Osteocyte (in vitro differentiated cells): ENCODE results near the gene TWNK. TPM values are rescaled to one million over a fixed set of nuclear protein-coding genes. Genes with fewer than 3 reads are reported as not detected.
"Not testable (repeated sequence)": the region's sequence is repeated elsewhere in the genome, so short reads cannot be mapped to it uniquely, and the experiment has no call there.

Experiments used
- DNase-seq: peaks from one replicate; pipeline ENCODE4 v3.0.0; 2021; ENCODE audit warnings: mixed read lengths; ENCODE audit not compliant: unreplicated experiment; ENCODE audit errors: extremely low spot score
- H3K27ac Mint-ChIP-seq: one replicate; pipeline ENCODE4 v1.8.0; 2021; ENCODE audit warnings: mild to moderate bottlenecking, mixed read lengths; ENCODE audit not compliant: unreplicated experiment
- H3K27me3 Mint-ChIP-seq: one replicate; pipeline ENCODE4 v1.8.0; 2021; ENCODE audit warnings: mixed read lengths; ENCODE audit not compliant: unreplicated experiment
- H3K36me3 Mint-ChIP-seq: one replicate; pipeline ENCODE4 v1.8.0; 2021; ENCODE audit warnings: mixed read lengths; ENCODE audit not compliant: unreplicated experiment
- H3K4me1 Mint-ChIP-seq: one replicate; pipeline ENCODE4 v1.8.0; 2021; ENCODE audit warnings: mixed read lengths; ENCODE audit not compliant: unreplicated experiment
- H3K4me3 Mint-ChIP-seq: one replicate; pipeline ENCODE4 v1.8.0; 2021; ENCODE audit warnings: mild to moderate bottlenecking, moderate library complexity, mixed read lengths; ENCODE audit not compliant: unreplicated experiment
- H3K9me3 Mint-ChIP-seq: one replicate; pipeline ENCODE4 v1.8.0; 2021; ENCODE audit warnings: mixed read lengths; ENCODE audit not compliant: unreplicated experiment
- total RNA-seq: library from RNA; stranded (reverse); gene quantifications from 2 replicates; pipeline ENCODE4 v1.2.1, GENCODE V29; 2021
- TF ChIP-seq, protein P1 (sequence below): fragments of 200-600 bp; sonication (generic); IDR thresholded peaks from 2 replicates; pipeline ENCODE4 v1.5.0; 2021; ENCODE audit warnings: antibody characterized with exemption, mild to moderate bottlenecking, moderate library complexity

Gene TWNK
- total RNA-seq, 1 donor from 2014 or later = 7.1 TPM

DNA sequence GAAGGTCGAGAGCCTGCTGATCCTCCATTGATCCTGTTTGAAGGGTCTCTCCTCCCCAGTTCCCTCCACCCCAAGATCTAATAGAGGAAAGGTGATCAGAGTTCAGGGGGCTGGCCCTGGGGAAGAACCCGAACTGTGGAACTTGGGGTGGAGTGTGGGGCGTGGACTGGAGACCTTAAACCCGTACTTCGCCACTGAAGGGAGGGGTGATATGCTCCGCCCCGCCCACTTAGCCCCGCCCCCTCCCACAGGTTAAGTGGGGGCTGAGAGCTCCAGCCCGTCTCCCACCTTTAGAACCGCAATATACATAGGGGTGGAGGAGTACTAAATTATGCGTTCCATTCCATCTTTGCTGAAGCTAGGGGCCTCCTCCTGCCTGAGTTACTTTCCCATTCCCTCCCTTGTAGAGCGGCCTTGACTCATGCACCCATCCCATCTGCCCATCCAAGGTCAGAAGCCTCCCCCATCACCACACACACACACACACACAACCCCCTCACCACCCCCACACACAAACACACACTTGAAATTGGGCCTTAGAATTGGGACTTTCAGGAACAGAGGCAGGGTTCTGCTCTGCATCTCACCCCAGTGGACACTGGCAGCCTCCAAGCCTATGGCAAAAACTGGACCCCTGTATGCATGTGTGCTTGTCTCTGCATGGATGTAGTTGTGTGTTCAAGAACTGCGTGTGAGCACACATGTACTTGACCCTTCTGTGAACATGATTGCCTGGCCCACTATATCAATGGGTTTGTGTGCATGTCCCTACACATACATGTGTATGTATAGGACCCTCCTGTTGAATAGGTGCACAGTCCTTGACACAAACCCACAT is 17.0 kb upstream of the TWNK start:
- peak; percentile 70 for DNase-seq
- Mint-ChIP-seq H3K27me3 (no peaks in the 10 kb centered on the region), H3K9me3 (no peaks in the 10 kb centered on the region), H3K36me3 (peaks cover 4% of the 10 kb centered on the region), H3K4me3 (peak overlapping the region; percentile 71), H3K4me1 (peaks cover 11% of the 10 kb centered on the region), H3K27ac (no peak overlapping the region)
- TF ChIP-seq, protein P1, sequence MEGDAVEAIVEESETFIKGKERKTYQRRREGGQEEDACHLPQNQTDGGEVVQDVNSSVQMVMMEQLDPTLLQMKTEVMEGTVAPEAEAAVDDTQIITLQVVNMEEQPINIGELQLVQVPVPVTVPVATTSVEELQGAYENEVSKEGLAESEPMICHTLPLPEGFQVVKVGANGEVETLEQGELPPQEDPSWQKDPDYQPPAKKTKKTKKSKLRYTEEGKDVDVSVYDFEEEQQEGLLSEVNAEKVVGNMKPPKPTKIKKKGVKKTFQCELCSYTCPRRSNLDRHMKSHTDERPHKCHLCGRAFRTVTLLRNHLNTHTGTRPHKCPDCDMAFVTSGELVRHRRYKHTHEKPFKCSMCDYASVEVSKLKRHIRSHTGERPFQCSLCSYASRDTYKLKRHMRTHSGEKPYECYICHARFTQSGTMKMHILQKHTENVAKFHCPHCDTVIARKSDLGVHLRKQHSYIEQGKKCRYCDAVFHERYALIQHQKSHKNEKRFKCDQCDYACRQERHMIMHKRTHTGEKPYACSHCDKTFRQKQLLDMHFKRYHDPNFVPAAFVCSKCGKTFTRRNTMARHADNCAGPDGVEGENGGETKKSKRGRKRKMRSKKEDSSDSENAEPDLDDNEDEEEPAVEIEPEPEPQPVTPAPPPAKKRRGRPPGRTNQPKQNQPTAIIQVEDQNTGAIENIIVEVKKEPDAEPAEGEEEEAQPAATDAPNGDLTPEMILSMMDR = no peak

DNA sequence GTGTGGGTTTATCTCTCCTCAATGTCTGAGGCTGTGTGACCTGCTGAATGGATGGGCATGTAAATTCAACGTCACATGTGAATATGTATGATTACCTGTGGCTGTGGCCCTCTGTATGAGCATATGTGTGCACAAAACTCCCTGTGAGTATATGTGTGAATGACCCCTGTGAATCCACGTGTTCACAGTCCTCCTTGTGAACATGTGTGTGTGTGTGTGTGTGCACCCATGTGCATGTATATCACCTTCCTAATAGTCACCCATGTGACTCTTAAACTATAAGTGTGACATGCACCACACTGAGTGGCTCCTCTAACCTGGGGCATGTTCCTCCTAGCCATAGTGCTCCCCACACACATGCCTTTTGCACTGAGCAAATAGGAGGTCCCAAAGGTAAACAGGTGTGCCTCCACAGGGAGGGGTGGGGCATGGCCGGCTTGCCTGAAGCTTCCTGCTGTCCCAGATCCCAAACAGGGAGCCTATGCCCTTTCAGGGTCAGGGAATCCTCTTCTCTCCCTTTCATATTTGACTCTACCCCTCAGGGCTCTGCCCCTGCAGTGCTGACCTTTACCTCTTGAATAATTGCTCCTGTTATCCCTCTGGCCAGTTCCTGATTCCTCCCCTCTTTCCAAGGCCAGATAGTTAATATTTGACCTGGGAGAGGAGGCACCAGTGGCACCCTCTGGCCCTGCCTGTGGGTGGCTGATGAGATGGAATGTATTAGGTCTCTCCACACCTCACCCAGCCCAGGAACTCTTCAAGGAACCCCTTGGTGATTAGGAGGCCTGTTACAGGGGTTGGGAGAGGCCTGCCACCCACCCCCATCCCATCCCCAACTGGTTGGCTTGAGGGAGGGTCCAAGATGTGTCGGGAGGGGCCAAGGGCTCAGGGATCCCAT is 16.2 kb upstream of the TWNK start:
- TF ChIP-seq, protein P1 = no peak
- Mint-ChIP-seq H3K27me3 (no peaks in the 10 kb centered on the region), H3K4me1 (peaks cover 11% of the 10 kb centered on the region), H3K36me3 (no peaks in the 10 kb centered on the region), H3K9me3 (no peaks in the 10 kb centered on the region), H3K27ac (no peak overlapping the region), H3K4me3 (no peak overlapping the region)
- DNase-seq = no peak

DNA sequence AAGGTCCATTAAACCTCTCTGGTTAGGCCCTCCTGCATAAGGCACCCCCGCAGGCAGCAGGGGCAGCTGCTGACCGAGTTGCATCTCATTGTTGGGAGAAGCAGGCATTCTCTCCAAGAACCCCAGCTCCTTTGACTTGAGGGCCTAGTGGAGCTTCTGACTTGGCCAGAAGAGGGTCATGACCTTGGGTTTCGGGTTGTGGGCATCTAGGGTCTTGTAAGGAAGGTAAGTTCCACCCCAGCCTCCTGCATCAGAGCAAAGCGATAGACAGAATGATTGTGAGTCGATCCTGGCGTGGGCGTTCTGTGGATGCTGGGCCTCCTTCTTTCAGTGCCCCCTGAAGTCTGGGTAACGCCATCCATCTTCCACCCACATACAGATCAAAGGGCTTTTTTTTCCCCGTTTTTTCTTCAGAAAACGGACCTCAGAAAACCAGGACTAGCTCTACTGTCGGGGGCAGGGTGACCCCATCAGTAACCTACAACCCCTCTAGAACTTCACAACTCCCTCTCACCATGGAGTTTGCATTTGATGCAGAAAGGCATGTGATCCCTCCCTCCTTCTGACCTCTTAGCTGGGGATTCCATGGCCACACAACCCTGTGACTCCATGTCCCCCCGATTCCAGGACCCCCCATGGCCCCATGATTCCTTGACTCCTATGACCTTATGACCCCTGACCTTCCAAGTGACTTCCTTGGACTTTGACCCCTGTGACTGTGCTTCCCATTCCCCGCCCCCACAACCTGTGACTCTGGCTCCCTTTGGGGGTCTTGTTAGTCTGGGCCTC is 15.0 kb upstream of the TWNK start:
- H3K27ac Mint-ChIP-seq = no peak overlapping the region
- no peaks in the 10 kb centered on the region for H3K27me3 Mint-ChIP-seq
- no peak overlapping the region for H3K4me3 Mint-ChIP-seq
- TF ChIP-seq, protein P1 = no peak
- no peaks in the 10 kb centered on the region for H3K9me3 Mint-ChIP-seq
- peaks cover 11% of the 10 kb centered on the region for H3K4me1 Mint-ChIP-seq
- H3K36me3 Mint-ChIP-seq = no peaks in the 10 kb centered on the region
- DNase-seq = no peak

DNA sequence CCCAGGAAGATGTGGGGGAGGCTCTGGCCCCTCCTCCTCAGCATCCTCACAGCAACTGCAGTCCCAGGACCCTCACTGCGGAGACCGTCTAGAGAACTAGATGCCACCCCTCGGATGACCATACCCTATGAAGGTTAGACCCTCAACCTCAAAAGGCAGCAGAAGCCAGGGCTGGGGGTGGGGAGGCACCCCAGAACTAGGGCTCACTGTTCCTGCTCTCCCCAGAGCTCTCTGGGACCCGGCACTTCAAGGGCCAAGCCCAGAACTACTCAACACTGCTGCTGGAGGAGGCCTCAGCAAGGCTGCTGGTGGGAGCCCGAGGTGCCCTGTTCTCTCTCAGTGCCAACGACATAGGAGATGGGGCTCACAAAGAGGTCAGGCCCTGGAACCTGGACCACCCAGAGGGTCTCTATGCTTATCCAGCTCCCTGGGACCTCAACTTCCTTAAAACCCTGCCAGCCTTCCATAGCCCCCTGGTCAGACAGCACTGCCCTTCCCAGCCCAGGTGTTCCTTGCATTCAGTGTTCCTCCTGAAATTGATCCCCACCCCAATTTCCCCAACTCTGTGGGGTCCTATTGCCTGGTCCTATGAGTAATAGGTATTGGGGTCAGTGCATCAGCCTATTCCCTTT is 14.3 kb upstream of the TWNK start:
- Mint-ChIP-seq H3K4me1 (peaks cover 11% of the 10 kb centered on the region), H3K9me3 (no peaks in the 10 kb centered on the region), H3K27ac (no peak overlapping the region), H3K27me3 (no peaks in the 10 kb centered on the region), H3K4me3 (no peak overlapping the region), H3K36me3 (no peaks in the 10 kb centered on the region)
- DNase-seq = no peak
- TF ChIP-seq, protein P1 = no peak

DNA sequence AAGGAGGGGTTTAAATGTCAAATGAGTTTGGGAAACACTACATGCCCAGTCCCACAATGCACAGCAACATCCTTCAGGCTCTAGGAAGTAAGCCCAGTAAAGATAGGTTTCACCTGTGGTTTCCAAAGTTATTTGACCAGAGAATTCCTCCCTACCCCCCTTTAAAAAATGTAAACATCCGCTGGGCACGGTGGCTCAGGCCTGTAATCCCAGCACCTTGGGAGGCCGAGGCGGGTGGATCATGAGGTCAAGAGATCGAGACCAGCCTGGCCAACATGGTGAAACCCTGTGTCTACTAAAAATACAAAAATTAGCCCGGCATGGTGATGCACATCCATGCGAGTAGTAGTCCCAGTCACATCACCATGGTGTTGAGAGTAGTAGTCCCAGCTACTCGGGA is 11.9 kb upstream of the TWNK start:
- H3K36me3 Mint-ChIP-seq, H3K9me3 Mint-ChIP-seq, H3K4me3 Mint-ChIP-seq, H3K4me1 Mint-ChIP-seq, DNase-seq, H3K27ac Mint-ChIP-seq, H3K27me3 Mint-ChIP-seq: not testable (repeated sequence)
